NCI-H2081 (cell line): ENCODE data around the gene PSMC3IP.
A peak's percentile ranks its signal among the peaks of the same experiment; 100 is the strongest.
"Not testable (repeated sequence)": the region's sequence is repeated elsewhere in the genome, so short reads cannot be mapped to it uniquely, and the experiment has no call there.

Experiments
- DNase-seq, 2 experiments: peaks; one replicate each; lab custom pipeline; 2025; lab: John Stamatoyannopoulos, UW

PSMC3IP gene

DNA sequence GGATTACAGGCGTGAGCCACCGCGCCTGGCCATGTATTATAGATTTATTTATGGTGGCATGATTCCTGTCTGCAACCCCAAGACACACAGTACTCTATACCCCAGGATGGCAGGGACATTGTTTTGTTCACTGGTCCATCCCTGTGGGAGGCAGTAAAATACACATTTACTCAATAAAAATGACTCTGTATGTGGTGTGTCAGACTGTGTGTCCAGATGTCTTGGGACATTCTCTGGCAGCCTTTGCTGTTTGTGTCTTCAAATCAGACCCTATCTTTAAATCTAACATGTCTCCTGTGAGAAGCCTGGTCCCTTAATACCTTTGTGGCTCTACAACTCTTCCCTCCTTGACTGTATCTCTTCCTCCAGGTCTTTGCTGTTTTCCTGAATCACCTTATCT, 17.3 kb downstream of the PSMC3IP start:
- no peak for DNase-seq

DNA sequence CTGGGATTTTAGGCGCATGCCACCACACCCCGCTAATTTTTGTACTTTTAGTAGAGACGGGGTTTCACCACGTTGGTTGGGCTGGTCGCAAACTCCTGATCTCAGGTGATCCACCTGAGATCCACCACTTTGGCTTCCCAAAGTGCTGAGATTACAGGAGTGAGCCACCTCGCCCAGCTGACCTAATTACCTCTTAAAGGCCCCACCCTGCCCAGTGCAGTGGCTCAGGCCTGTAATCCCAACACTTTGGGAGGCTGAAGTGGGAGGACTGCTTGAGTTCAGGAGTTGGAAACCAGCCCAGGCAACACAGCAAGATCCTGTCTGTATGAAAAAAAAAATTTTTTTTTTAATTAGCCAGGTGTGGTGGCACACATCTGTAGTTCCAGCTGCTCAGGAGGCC, 18.5 kb downstream of the PSMC3IP start:
- DNase-seq = no peak

DNA sequence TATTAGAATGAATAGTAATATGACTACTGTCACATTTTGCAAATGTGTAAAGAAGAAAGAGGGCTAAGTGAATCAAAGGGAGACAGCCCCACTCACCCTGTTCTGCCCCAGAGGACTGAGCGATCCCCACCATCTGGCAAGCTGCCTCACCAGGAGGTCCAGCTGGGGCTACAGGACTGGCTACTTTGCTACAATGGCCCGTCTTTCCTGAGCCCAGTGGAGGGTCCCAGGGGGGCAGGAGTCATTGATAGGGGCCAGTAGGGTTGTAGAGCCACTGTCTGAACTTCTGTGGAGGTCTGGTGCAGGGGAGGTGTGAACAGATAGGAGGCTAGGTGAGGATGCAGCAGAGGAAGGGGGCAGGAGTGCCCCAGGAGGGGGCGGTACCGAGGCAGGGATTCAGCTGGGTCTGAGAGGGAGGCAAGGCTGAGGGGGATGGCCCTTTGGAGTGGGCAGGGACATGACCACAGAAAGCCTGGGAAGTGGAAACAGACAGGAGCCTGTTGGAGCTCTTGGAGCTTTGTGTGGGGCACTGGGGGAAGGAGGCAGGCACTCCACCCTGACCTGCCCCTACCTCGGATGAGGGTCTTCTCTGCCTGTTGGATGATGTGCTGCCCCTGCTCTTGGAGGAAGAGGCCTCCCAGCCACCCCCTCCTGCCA, 21.4 kb downstream of the PSMC3IP start:
- not testable (repeated sequence) for DNase-seq

DNA sequence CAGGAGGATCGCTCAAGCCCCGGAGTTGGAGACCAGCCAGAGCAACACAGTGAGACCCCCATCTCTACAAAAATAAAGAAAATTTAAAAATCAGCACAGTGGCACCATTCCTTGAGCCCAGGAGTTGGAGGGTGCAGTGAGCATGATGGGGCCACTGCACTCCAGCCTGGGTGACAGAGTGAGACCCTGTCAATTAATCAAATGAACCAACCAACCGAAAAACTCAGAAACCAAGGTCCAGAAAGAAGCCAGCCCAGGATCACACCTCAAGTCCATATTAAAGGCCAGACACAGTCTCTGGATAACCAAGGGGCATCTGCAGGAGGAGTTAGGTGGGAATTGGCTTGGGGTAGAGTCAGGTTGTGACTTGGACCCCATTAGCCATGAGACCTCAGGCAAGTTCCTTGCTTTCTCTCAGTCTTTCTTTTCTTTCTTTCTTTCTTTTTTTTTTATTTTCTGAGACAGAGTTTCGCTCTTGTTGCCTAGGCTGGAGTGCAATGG, 22.4 kb downstream of the PSMC3IP start:
- no peak for DNase-seq

DNA sequence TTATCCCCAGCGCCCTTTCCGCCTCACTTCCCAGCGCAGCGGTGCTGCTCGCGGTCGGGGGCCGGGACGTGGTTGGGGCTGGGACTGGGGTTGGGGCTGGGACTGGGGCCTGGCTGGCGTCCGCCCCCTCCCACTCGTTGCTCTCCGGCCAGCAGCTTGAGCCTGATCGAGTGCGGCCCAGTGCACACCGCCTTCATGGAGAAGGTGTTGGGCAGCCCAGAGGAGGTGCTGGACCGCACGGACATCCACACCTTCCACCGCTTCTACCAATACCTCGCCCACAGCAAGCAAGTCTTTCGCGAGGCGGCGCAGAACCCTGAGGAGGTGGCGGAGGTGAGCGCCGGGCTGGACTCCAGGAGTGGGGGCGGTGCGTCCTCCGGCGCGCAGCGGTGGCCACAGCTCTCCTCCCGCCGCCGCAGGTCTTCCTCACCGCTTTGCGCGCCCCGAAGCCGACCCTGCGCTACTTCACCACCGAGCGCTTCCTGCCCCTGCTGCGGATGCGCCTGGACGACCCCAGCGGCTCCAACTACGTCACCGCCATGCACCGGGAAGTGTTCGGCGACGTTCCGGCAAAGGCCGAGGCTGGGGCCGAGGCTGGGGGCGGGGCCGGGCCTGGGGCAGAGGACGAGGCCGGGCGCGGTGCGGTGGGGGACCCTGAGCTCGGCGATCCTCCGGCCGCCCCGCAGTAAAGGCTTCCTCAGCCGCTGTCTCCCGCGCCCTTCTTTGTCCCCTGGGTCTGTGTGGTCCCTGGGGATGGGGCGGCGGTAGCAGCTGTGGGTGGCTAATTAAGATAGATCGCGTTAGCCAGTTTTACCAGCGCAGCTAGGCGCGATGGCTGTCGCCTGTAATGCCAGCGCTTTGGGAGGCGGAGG, 23.0 kb downstream of the PSMC3IP start:
- DNase-seq = peak; percentile 76 to 88

DNA sequence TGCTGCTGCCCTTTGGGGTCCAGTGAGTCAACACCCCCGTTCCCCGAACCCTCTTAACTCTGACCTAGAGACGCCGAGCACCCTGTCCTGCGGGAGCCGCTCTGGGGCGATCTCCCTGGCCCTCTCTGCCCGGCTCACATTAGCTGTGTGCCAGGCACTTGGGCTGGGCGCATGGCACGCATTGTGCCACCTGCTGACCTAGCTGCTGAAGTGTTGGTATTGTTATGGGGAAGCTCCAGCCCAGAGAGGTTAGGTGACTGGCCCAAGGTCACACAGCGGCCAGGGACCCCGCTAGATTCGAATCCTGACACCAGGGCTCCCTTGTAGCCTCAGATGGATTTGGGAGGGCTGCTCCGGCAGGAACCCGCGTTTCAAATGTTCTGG, 23.7 kb downstream of the PSMC3IP start:
- DNase-seq = peak in 1 of 2 experiments; percentile 26

DNA sequence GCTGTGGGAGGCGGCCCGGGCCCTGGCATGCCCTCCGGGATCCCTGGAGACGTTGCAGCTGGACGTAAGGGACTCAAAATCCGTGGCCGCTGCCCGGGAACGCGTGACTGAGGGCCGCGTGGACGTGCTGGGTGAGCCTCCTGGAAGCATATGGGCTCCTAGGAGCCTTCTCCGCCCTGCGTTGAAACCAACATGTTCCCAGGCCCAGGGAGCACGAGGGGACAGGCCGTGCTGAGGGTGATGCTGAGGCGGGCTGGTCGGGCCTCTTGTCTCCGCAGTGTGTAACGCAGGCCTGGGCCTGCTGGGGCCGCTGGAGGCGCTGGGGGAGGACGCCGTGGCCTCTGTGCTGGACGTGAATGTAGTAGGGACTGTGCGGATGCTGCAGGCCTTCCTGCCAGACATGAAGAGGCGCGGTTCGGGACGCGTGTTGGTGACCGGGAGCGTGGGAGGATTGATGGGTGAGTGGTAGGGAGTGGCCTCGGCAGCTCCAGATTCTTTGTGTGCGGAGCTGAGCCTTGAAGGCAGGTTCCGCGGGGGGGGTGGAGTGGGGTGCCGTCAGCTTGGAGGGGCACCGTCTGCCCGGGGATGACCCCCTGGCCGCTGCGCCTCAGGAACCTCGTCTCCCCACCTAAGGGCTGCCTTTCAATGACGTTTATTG, 24.2 kb downstream of the PSMC3IP start:
- DNase-seq = no peak

DNA sequence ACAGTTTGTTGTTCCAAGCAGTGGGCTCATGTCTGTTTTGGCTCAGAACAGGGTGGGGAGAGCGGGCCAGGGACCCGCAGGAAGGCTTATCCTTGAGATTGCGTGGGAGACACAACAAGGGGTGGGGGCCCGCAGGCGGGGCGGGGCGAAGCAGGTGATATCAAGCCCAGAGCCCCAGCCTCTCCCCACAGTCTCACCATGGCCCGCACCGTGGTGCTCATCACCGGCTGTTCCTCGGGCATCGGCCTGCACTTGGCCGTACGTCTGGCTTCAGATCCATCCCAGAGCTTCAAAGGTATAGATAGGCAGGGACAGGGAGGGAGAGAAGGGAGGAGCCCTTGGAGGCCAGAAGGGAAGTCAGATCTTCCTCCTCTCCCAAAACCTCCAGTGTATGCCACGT, 24.8 kb downstream of the PSMC3IP start, which contains the start of gene HSD17B1:
Gene HSD17B1 (plus strand): TSS at position 188 of the 400 bp plus-strand sequence. CDS start 11 bp downstream, at position 199.
- not testable (repeated sequence) for DNase-seq

DNA sequence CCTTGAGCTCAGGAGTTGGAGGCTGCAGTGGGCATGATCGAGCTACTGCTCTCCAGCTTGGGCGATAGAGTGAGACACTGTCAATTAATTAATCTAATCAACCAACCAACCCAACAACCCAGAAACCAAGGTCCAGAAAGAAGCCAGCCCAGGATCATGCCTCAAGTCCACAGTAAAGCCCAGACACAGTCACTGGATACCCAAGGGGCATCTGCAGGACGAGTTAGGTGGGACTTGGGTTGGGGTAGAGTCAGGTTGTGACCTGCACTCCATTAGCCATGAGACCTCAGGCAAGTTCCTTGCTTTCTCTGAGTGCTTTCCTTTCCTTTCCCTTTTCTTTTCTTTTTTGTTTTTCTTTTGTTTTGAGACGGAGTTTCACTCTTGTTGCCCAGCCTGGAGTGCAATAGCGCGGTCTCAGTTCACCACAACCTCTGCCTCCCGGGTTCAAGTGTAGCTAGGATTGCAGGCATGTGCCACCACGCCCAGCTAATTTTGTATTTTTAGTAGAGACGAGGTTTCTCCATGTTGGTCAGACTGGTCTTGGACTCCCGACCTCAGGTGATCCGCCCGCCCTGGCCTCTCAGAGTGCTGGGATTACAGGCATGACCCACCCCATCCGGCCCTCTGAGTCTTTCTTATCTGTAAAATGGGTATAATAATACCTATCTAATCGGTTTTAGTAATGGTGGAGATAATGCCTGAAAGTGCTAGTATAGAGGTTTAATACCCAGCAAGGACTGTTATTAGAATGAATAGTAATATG, 28.4 kb downstream of the PSMC3IP start:
- DNase-seq = no peak

DNA sequence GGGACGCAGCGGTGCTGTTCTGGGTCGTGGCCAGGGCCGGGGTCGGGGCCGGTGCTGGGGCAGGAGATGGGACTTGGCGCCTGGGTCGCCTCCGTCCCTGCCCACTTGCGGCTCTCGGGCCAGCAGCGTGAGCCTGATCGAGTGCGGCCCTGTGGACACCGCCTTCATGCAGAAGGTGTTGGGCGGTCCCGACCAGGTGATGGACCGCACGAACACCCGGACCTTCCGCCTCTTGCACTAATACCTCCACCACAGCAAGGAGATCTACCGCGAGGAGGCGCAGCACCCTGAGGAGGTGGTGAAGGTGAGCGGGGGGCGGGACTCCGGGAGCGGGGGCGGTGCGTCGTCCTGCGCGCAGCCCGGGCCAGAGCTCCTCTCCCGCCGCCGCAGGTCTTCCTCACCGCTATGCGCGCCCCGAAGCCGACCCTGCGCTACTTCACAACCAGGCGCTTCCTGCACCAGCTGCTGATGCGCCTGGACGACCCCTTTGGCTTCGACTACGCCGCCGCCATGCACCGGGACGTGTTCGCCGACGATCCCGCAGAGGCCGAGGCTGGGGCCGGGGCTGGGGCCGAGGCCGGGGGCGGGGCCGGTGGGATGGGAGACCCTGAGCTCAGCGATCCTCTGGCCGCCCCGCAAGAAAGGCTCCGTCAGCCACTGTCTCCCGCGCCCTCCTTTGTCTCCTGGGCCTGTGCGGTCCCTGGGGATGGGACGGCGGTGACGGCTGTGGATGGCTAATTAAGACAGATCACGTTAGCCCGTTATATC, 29.3 kb downstream of the PSMC3IP start:
- peak; percentile 80 to 85 for DNase-seq

DNA sequence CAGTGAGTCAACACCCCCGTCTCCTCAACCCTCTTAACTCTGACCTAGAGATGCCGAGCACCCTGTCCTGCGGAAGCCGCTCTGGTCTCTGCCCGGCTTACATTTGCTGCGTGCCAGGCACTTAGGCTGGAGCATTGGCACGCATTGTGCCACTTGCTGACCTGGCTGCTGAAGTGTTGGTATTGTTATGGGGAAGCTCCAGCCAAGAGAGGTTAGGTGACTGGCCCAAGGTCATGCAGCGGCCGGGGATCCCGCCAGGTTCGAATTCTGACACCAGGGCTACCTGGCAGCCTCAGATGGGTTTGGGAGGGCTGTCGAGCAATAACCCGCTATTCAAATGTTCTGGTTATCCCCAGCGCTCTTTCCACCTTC, 29.8 kb downstream of the PSMC3IP start:
- DNase-seq = no peak

DNA sequence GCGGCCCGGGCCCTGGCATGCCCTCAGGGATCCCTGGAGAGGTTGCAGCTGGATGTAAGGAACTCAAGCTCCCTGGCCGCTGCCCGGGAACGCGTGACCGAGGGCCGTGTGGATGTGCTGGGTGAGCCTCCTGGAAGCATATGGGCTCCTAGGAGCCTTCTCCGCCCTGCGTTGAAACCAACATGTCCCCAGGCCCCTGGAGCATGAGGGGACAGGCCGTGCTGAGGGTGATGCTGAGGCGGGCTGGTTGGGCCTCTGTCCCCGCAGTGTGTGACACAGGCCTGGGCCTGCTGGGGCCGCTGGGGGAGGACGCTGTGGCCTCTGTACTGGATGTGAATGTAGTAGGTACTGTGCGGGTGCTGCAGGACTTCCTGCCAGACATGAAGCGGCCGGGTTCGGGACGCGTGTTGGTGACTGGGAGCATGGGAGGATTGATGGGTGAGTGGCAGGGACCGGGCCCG, 30.5 kb downstream of the PSMC3IP start:
- no peak for DNase-seq

DNA sequence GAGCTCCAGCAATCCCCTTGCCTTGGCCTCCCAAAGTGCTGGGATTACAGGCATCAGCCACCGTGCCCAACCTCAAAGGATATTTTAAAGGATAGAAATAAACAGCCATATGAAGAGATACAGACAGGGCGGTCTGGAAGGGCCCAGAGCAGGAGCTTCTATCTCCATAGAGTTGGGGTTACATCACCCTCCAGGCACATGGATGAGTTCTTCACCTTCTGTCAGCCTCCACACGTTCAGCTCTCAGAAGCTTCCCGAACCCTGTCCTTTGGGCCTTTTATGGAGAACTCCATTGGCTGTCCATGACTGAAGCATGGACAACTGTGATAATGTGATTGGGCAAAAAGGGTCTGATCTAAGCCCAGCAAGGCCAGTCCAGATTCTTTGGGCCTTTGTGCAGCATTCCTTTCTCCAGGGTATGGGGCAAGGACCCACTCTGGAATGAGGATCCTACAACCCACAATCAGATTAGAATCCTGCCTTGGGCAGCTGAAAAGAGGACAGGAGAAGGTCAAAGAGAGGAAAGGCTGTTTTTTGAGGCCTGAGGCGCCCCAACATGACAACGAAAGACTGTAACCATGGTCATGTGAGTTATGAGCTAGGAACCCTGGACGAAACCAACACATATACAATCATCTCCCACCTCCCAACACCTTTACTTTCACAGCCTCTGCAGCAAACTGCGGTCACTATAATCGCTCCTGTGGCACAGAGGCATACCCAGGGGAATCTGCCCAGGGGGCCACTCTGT, 31.6 kb downstream of the PSMC3IP start:
- DNase-seq = not testable (repeated sequence)

DNA sequence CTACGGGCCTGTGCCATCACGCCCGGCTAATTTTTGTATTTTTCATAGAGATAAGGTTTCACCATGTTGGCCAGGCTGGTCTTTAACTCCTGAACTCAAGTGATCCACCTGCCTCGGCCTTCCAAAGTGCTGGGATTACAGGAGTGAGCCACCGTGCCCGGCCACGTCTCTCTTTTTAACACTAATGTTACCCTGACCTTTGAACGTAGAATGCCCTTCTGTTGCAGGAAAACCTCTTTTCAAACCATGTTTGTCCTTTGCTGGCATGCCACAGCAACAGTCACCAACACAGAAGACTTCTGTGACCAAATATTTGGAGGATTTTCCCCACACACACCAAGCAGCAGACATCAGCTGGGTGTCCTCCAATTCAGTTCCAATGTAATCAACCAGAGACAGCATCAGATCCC, 32.6 kb downstream of the PSMC3IP start:
- DNase-seq = no peak

DNA sequence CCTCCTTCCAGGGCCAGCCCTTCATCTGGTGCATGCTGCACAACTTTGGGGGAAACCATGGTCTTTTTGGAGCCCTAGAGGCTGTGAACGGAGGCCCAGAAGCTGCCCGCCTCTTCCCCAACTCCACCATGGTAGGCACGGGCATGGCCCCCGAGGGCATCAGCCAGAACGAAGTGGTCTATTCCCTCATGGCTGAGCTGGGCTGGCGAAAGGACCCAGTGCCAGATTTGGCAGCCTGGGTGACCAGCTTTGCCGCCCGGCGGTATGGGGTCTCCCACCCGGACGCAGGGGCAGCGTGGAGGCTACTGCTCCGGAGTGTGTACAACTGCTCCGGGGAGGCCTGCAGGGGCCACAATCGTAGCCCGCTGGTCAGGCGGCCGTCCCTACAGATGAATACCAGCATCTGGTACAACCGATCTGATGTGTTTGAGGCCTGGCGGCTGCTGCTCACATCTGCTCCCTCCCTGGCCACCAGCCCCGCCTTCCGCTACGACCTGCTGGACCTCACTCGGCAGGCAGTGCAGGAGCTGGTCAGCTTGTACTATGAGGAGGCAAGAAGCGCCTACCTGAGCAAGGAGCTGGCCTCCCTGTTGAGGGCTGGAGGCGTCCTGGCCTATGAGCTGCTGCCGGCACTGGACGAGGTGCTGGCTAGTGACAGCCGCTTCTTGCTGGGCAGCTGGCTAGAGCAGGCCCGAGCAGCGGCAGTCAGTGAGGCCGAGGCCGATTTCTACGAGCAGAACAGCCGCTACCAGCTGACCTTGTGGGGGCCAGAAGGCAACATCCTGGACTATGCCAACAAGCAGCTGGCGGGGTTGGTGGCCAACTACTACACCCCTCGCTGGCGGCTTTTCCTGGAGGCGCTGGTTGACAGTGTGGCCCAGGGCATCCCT, 34.1 kb downstream of the PSMC3IP start:
- no peak for DNase-seq

DNA sequence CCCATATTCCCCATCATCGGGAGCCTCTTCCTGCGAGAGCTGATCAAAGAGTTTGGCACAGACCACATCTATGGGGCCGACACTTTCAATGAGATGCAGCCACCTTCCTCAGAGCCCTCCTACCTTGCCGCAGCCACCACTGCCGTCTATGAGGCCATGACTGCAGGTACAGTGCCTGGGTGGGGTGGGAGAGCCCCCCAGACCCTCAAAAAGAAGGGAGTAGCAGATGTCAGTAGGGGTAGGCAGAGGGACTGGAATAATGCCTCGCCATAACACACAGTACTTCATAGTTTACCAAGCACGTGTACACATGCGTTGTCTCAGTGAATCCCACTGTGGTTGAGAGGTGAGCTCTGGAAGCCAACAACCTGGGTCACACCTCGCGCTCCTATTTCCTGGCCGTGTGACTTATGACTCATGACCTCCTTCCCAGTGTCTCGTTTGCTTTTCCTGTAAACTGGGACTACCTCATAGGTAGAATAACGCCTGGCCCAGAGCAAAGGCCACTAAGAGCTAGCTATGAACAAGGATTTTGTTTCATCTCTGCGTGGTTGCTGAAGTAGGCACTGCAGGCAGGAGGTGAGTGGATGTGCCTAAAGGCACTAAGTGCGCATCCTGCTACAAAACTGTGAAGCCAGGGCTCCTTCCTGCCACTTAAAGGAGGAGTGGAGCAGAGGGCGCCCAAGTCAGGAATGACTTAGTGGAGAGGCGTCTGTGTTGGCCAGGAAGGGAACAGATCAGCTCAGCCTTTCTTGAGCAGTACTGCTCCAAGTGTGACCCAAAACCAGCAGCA, 36.3 kb downstream of the PSMC3IP start:
- DNase-seq = no peak

DNA sequence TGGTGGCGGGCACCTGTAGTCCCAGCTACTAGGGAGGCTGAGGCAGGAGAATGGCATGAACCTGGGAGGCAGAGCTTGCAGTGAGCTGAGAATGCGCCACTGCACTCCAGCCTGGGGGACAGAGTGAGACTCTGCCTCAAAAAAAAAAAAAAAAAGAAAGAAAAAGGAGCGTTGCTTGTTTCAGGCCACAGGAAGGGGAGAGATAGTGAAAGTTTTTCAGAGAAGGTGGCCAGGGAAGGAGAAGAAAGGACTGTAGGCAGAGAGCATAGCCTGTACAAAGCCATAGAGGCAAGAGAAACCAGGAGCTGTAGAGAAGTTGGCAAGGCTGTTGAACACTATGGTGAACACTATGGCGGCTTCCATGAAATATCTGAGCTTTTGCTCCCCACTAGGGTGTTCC, 37.0 kb downstream of the PSMC3IP start:
- not testable (repeated sequence) for DNase-seq

DNA sequence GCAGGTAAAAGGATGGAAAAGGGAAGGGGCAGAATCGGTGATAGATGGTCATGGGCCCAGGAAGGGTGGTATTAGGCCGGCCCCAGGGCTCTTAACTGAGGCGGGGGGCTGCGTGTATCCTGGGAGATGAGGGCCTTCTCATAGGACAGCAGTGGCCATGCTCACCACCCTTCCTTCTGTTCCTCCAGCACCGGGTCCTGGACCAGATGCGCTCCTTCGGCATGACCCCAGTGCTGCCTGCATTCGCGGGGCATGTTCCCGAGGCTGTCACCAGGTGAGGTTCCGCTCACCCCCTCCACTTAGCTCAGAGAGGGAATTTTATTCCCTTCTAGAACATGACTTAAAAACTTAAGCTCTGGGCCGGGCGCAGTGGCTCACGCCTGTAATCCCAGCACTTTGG, 39.0 kb downstream of the PSMC3IP start:
- DNase-seq = no peak
